WTC11 (cell line): ENCODE data around the gene CRYBA4. TPM values are rescaled to one million over a fixed set of nuclear protein-coding genes. Genes with fewer than 3 reads are reported as not detected.

Experiments
- ATAC-seq: fragments of 200-7000 bp; cut with Tn5 transposase; 2 replicates; pipeline ENCODE4 v1.10.0; 2021; ENCODE audit warnings: mild to moderate bottlenecking, moderate library complexity
- CTCF ChIA-PET: fragments of 300-600 bp; sonication (Branson Sonifier 250); formaldehyde crosslinking; loops from one replicate; lab custom pipeline; 2021; ENCODE audit warnings: antibody characterized with exemption; lab: Charles Lee
- POLR2A ChIA-PET: fragments of 350-600 bp; sonication (Branson Sonifier 250); formaldehyde crosslinking; loops from one replicate; lab custom pipeline; 2021; ENCODE audit warnings: antibody characterized with exemption; lab: Charles Lee
- DNase-seq: peaks from one replicate; pipeline ENCODE4 v3.0.0; 2021; ENCODE audit warnings: low spot score
- H3K27ac Mint-ChIP-seq: 2 replicates; pipeline ENCODE4 v1.8.0; 2021; ENCODE audit warnings: mixed read lengths
- H3K27me3 Mint-ChIP-seq: 2 replicates; pipeline ENCODE4 v1.8.0; 2021; ENCODE audit warnings: low read depth, mild to moderate bottlenecking, moderate library complexity, mixed read lengths
- H3K36me3 Mint-ChIP-seq: 2 replicates; pipeline ENCODE4 v1.8.0; 2021; ENCODE audit warnings: mixed read lengths
- H3K4me1 Mint-ChIP-seq: 2 replicates; pipeline ENCODE4 v1.8.0; 2022; ENCODE audit warnings: mixed read lengths
- H3K4me3 Mint-ChIP-seq: 2 replicates; pipeline ENCODE4 v1.8.0; 2021; ENCODE audit warnings: mild to moderate bottlenecking, moderate library complexity, mixed read lengths
- H3K9me3 Mint-ChIP-seq: 2 replicates; pipeline ENCODE4 v1.8.0; 2021; ENCODE audit warnings: mixed read lengths
- ATF1 ChIP-seq: sonication (generic); formaldehyde crosslinking; IDR thresholded peaks from 2 replicates; pipeline ENCODE4 v1.8.1; 2023; ENCODE audit warnings: mild to moderate bottlenecking, moderate library complexity, missing genetic modification reagents
- CBFB ChIP-seq: sonication (generic); formaldehyde crosslinking; IDR thresholded peaks from 2 replicates; pipeline ENCODE4 v1.8.1; 2022; ENCODE audit warnings: mild to moderate bottlenecking, low read depth, missing genetic modification reagents
- CREB1 ChIP-seq: sonication (generic); formaldehyde crosslinking; IDR thresholded peaks from 2 replicates; pipeline ENCODE4 v1.8.0; 2023; ENCODE audit warnings: mild to moderate bottlenecking, missing genetic modification reagents
- E2F1 ChIP-seq: sonication (generic); formaldehyde crosslinking; IDR thresholded peaks from 2 replicates; pipeline ENCODE4 v1.8.0; 2022; ENCODE audit warnings: mild to moderate bottlenecking, missing genetic modification reagents
- MXD4 ChIP-seq: fragments of 250-450 bp; sonication (Bioruptor Pico); IDR thresholded peaks from 2 replicates; pipeline ENCODE4 v1.8.0; 2021; ENCODE audit warnings: mild to moderate bottlenecking, moderate library complexity, borderline replicate concordance
- NR1H2 ChIP-seq: sonication (generic); formaldehyde crosslinking; IDR thresholded peaks from 2 replicates; pipeline ENCODE4 v1.9.0; 2021; ENCODE audit warnings: mild to moderate bottlenecking, moderate library complexity, missing genetic modification reagents
- NR2C2 ChIP-seq: sonication (generic); formaldehyde crosslinking; IDR thresholded peaks from 2 replicates; pipeline ENCODE4 v1.8.0; 2022; ENCODE audit warnings: mild to moderate bottlenecking, missing genetic modification reagents
- PREB ChIP-seq: sonication (generic); formaldehyde crosslinking; IDR thresholded peaks from 2 replicates; pipeline ENCODE4 v1.8.1; 2022; ENCODE audit warnings: mild to moderate bottlenecking, missing genetic modification reagents, moderate library complexity, borderline replicate concordance
- RELA ChIP-seq: sonication (generic); formaldehyde crosslinking; IDR thresholded peaks from 2 replicates; pipeline ENCODE4 v1.8.1; 2022; ENCODE audit warnings: missing genetic modification reagents, mild to moderate bottlenecking, borderline replicate concordance
- TEAD4 ChIP-seq: sonication (generic); formaldehyde crosslinking; IDR thresholded peaks from 2 replicates; pipeline ENCODE4 v1.8.0; 2022; ENCODE audit warnings: mild to moderate bottlenecking, missing genetic modification reagents
- ZNF121 ChIP-seq: sonication (generic); formaldehyde crosslinking; IDR thresholded peaks from 2 replicates; pipeline ENCODE4 v1.8.0; 2023; ENCODE audit warnings: missing genetic modification reagents
- ZNF396 ChIP-seq: fragments of 250-450 bp; sonication (Bioruptor Pico); IDR thresholded peaks from 2 replicates; pipeline ENCODE4 v1.8.0; 2021; ENCODE audit warnings: mild to moderate bottlenecking, moderate library complexity, borderline replicate concordance
- ZNF671 ChIP-seq: fragments of 250-450 bp; sonication (Bioruptor Pico); IDR thresholded peaks from 2 replicates; pipeline ENCODE4 v1.8.0; 2021; ENCODE audit warnings: mild to moderate bottlenecking
- total RNA-seq: library from RNA; stranded (reverse); gene quantifications from 3 replicates; pipeline ENCODE4 v1.2.3, GENCODE V29; 2021
- TF ChIP-seq, protein P1 (sequence below): fragments of 250-450 bp; sonication (Bioruptor Pico); IDR thresholded peaks from 2 replicates; pipeline ENCODE4 v1.9.0; 2021; ENCODE audit warnings: mild to moderate bottlenecking
- TF ChIP-seq, protein P2 (sequence below): fragments of 250-450 bp; sonication (Bioruptor Pico); IDR thresholded peaks from 2 replicates; pipeline ENCODE4 v1.9.0; 2021; ENCODE audit warnings: mild to moderate bottlenecking, borderline replicate concordance
- TF ChIP-seq, protein P3 (sequence below): sonication (generic); formaldehyde crosslinking; IDR thresholded peaks from 2 replicates; pipeline ENCODE4 v1.8.1; 2023; ENCODE audit warnings: mild to moderate bottlenecking, missing genetic modification reagents
- TF ChIP-seq, protein P4 (sequence below): sonication (generic); formaldehyde crosslinking; IDR thresholded peaks from 2 replicates; pipeline ENCODE4 v1.8.0; 2022; ENCODE audit warnings: mild to moderate bottlenecking, missing genetic modification reagents

The CRYBA4 gene
- total RNA-seq, 1 experiment from 2014 or later = 0.81 TPM

DNA sequence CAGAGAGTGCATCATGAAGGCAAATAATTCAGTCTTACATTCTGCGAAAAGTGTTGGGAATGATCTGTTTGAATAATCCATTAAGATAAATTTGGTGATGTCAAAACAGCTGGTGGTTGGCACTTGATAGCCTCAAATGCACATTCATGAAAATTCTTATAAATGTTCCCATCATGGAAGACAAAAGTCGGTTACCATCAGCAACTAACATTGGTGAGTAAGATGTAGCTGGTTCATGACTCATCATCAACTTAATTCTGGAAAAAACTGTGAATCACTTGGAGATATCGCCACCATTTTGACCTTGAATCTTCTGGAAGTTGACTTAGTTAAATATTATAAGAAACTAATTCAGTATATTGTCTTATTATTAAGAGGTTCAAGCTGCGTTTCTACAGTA lies 15.2 kb upstream of the CRYBA4 start:
- no peak for DNase-seq
- ChIA-PET CTCF (interaction anchor here (0.6 kb wide), 1 partner anchor 20 kb away, joined by 4 read pairs; no protein-coding TSS in a partner anchor), POLR2A (no interaction called here)
- peaks cover 25% of the 10 kb centered on the region for H3K4me1 Mint-ChIP-seq
- TF ChIP-seq, protein P1, sequence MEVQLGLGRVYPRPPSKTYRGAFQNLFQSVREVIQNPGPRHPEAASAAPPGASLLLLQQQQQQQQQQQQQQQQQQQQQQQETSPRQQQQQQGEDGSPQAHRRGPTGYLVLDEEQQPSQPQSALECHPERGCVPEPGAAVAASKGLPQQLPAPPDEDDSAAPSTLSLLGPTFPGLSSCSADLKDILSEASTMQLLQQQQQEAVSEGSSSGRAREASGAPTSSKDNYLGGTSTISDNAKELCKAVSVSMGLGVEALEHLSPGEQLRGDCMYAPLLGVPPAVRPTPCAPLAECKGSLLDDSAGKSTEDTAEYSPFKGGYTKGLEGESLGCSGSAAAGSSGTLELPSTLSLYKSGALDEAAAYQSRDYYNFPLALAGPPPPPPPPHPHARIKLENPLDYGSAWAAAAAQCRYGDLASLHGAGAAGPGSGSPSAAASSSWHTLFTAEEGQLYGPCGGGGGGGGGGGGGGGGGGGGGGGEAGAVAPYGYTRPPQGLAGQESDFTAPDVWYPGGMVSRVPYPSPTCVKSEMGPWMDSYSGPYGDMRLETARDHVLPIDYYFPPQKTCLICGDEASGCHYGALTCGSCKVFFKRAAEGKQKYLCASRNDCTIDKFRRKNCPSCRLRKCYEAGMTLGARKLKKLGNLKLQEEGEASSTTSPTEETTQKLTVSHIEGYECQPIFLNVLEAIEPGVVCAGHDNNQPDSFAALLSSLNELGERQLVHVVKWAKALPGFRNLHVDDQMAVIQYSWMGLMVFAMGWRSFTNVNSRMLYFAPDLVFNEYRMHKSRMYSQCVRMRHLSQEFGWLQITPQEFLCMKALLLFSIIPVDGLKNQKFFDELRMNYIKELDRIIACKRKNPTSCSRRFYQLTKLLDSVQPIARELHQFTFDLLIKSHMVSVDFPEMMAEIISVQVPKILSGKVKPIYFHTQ (CRISPR knock-in tag) = no peak
- TF ChIP-seq NR1H2 = no peak
- TF ChIP-seq NR2C2 (CRISPR knock-in tag) = no peak
- TF ChIP-seq RELA (CRISPR knock-in tag) = no peak
- TF ChIP-seq, protein P2, sequence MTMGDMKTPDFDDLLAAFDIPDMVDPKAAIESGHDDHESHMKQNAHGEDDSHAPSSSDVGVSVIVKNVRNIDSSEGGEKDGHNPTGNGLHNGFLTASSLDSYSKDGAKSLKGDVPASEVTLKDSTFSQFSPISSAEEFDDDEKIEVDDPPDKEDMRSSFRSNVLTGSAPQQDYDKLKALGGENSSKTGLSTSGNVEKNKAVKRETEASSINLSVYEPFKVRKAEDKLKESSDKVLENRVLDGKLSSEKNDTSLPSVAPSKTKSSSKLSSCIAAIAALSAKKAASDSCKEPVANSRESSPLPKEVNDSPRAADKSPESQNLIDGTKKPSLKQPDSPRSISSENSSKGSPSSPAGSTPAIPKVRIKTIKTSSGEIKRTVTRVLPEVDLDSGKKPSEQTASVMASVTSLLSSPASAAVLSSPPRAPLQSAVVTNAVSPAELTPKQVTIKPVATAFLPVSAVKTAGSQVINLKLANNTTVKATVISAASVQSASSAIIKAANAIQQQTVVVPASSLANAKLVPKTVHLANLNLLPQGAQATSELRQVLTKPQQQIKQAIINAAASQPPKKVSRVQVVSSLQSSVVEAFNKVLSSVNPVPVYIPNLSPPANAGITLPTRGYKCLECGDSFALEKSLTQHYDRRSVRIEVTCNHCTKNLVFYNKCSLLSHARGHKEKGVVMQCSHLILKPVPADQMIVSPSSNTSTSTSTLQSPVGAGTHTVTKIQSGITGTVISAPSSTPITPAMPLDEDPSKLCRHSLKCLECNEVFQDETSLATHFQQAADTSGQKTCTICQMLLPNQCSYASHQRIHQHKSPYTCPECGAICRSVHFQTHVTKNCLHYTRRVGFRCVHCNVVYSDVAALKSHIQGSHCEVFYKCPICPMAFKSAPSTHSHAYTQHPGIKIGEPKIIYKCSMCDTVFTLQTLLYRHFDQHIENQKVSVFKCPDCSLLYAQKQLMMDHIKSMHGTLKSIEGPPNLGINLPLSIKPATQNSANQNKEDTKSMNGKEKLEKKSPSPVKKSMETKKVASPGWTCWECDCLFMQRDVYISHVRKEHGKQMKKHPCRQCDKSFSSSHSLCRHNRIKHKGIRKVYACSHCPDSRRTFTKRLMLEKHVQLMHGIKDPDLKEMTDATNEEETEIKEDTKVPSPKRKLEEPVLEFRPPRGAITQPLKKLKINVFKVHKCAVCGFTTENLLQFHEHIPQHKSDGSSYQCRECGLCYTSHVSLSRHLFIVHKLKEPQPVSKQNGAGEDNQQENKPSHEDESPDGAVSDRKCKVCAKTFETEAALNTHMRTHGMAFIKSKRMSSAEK (CRISPR knock-in tag) = no peak
- no peak for TF ChIP-seq MXD4 (CRISPR knock-in tag)
- no peak for TF ChIP-seq ZNF396 (CRISPR knock-in tag)
- TF ChIP-seq CREB1 (CRISPR knock-in tag) = no peak
- no peak for TF ChIP-seq ZNF671
- TF ChIP-seq ATF1 (CRISPR knock-in tag) = no peak
- no peak for TF ChIP-seq ZNF121 (CRISPR knock-in tag)
- TF ChIP-seq E2F1 = no peak
- TF ChIP-seq, protein P3, sequence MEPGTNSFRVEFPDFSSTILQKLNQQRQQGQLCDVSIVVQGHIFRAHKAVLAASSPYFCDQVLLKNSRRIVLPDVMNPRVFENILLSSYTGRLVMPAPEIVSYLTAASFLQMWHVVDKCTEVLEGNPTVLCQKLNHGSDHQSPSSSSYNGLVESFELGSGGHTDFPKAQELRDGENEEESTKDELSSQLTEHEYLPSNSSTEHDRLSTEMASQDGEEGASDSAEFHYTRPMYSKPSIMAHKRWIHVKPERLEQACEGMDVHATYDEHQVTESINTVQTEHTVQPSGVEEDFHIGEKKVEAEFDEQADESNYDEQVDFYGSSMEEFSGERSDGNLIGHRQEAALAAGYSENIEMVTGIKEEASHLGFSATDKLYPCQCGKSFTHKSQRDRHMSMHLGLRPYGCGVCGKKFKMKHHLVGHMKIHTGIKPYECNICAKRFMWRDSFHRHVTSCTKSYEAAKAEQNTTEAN (CRISPR knock-in tag) = no peak
- no peak for TF ChIP-seq CBFB (CRISPR knock-in tag)
- TF ChIP-seq, protein P4, sequence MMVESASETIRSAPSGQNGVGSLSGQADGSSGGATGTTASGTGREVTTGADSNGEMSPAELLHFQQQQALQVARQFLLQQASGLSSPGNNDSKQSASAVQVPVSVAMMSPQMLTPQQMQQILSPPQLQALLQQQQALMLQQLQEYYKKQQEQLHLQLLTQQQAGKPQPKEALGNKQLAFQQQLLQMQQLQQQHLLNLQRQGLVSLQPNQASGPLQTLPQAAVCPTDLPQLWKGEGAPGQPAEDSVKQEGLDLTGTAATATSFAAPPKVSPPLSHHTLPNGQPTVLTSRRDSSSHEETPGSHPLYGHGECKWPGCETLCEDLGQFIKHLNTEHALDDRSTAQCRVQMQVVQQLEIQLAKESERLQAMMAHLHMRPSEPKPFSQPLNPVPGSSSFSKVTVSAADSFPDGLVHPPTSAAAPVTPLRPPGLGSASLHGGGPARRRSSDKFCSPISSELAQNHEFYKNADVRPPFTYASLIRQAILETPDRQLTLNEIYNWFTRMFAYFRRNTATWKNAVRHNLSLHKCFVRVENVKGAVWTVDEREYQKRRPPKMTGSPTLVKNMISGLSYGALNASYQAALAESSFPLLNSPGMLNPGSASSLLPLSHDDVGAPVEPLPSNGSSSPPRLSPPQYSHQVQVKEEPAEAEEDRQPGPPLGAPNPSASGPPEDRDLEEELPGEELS (CRISPR knock-in tag) = no peak
- TF ChIP-seq PREB = no peak
- TF ChIP-seq TEAD4 (CRISPR knock-in tag) = no peak
- TF ChIP-seq, all 79 proteins: peak for 0
- Mint-ChIP-seq H3K27me3 (peaks cover 24% of the 10 kb centered on the region), H3K4me3 (no peak overlapping the region), H3K9me3 (no peaks in the 10 kb centered on the region), H3K27ac (no peak overlapping the region), H3K36me3 (no peaks in the 10 kb centered on the region)
- ATAC-seq = no peak
